ENCODE measurements around the gene PARD3.

PARD3 gene

GRCh38 chr10:34484164-34484563 lies 330.9 kb downstream of the PARD3 start:
- DNase-seq = no peak

GRCh38 chr10:34480345-34480744 lies 334.8 kb downstream of the PARD3 start:
- DNase-seq = no peak

GRCh38 chr10:34479520-34480179 lies 335.4 kb downstream of the PARD3 start:
- no peak for DNase-seq

- no peak for DNase-seq
These were observed 337.8 kb downstream of the PARD3 start for GRCh38 chr10:34477249-34477648.

GRCh38 chr10:34476608-34477007 lies 338.5 kb downstream of the PARD3 start:
- no peak for DNase-seq

GRCh38 chr10:34475786-34476185 lies 339.3 kb downstream of the PARD3 start:
- no peak for DNase-seq

- DNase-seq = no peak
These were observed 339.8 kb downstream of the PARD3 start for GRCh38 chr10:34475274-34475646.

GRCh38 chr10:34474555-34475273 lies 340.4 kb downstream of the PARD3 start:
- no peak for DNase-seq

- no peak for DNase-seq
These were observed 341.1 kb downstream of the PARD3 start for GRCh38 chr10:34474009-34474376.

- DNase-seq = no peak
These were observed 341.7 kb downstream of the PARD3 start for GRCh38 chr10:34473174-34474008.

GRCh38 chr10:34470307-34470706 lies 344.8 kb downstream of the PARD3 start:
- DNase-seq = no peak

- no peak for DNase-seq
These were observed 345.6 kb downstream of the PARD3 start for GRCh38 chr10:34469446-34469845.

- no peak for DNase-seq
These were observed 347.2 kb downstream of the PARD3 start for GRCh38 chr10:34467902-34468301.

- no peak for DNase-seq
These were observed 347.7 kb downstream of the PARD3 start for GRCh38 chr10:34467364-34467763.

- DNase-seq = no peak
These were observed 349.4 kb downstream of the PARD3 start for GRCh38 chr10:34465678-34466077.

GRCh38 chr10:34464591-34464990 lies 350.5 kb downstream of the PARD3 start:
- no peak for DNase-seq

- no peak for DNase-seq
These were observed 351.1 kb downstream of the PARD3 start for GRCh38 chr10:34464000-34464399.

GRCh38 chr10:34462993-34463392 lies 352.1 kb downstream of the PARD3 start:
- DNase-seq = no peak

- DNase-seq = no peak
These were observed 353.0 kb downstream of the PARD3 start for GRCh38 chr10:34462056-34462455.

GRCh38 chr10:34454590-34455261 lies 360.4 kb downstream of the PARD3 start:
- no peak for DNase-seq

GRCh38 chr10:34449836-34450235 lies 365.3 kb downstream of the PARD3 start:
- DNase-seq = no peak

- DNase-seq = no peak
These were observed 369.0 kb downstream of the PARD3 start for GRCh38 chr10:34446049-34446448.
